GM19452 (cell line): ENCODE measurements around the gene MPHOSPH8.
"Not testable (repeated sequence)": the region's sequence is repeated elsewhere in the genome, so short reads cannot be mapped to it uniquely, and the experiment has no call there.

ENCODE experiments used
- ATAC-seq: cut with Tn5 transposase; IDR thresholded peaks from one replicate; pipeline ENCODE4 v1.9.1; 2021; ENCODE audit not compliant: unreplicated experiment

The MPHOSPH8 gene

GRCh38 chr13:19674898-19675297 lies 41.4 kb downstream of the MPHOSPH8 start:
- ATAC-seq: no peak

GRCh38 chr13:19676168-19676567 lies 42.7 kb downstream of the MPHOSPH8 start:
- no peak for ATAC-seq

- no peak for ATAC-seq
Observed at GRCh38 chr13:19680751-19681150, 47.3 kb downstream of the MPHOSPH8 start.

DNA sequence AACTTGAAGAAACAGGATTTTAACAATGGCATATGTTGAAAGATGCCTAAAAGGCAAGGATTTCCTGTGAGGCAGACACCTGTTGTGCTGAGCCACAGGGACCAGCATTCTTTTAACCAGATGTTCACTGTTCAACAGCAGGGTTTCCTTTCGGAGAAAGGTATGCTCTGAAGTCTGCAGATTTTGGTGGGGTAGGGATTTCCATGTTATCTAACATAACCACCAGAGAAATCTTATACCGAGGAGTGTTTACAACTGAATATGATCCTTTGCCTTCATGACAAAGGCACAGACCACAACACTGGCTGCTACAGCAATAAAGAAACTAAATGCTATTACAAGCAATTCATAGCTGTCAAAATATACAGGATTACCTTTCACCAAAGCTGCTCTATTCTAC lies 48.1 kb downstream of the MPHOSPH8 start:
- ATAC-seq: no peak

GRCh38 chr13:19685034-19685433 lies 51.6 kb downstream of the MPHOSPH8 start:
- no peak for ATAC-seq

GRCh38 chr13:19685437-19685836 lies 52.0 kb downstream of the MPHOSPH8 start:
- no peak for ATAC-seq

DNA sequence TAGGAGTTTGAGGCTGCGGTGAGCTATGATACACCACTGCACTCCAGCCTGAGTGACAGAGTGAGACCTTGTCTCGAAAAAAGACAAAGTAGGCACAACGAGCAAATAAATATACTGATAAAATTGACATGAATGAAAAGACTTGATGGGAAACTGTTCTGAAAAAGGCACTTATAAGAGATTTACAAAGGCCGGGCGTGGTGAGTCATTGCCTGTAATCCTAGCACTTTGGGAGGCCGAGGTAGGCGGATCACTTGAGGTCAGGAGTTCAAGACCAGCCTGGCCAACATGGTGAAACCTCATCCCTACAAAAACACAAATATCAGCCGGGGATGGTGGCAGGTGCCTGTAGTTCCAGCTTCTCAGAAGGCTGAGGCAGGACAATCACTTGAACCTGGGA lies 58.0 kb downstream of the MPHOSPH8 start:
- ATAC-seq: not testable (repeated sequence)

DNA sequence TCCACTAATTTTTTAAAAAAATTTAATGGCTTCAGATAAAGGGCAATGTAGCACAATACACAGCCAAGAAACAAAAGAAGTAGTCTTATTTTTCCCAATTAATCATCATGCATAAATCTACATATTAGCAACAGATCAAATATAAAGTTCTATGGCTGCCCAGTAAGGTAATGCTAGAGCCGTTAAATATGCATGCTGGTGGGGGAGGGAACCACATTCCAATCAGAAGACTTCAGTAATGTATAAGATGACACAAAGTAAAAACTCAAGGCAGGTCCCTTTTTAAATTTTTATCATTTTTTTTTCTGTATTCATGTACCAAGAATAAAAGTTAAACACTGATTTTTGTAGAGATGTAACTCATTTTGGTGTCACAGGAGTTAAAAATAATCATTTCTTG lies 62.0 kb downstream of the MPHOSPH8 start:
- ATAC-seq: no peak

GRCh38 chr13:19695829-19696228 lies 62.4 kb downstream of the MPHOSPH8 start:
- ATAC-seq: no peak

DNA sequence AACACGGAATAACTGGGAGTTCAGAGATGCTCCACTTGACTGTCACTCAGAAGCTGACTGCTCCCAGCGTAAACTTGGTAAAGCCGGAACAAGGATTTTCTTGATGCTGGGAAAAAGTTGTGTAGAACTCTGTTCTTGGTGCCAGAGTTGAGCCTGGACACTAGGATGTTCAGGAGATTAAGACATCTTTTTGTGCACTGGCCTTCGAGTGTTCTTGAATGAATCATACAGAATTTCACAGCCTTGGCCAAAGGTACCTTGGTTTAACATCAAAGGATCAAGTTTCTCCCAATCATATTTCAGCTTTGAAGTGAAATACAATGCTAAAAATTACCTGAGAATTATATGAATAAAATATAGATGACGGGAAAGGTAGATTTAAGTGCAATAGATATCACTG lies 67.5 kb downstream of the MPHOSPH8 start:
- ATAC-seq: not testable (repeated sequence)

GRCh38 chr13:19701619-19702018 lies 68.2 kb downstream of the MPHOSPH8 start:
- not testable (repeated sequence) for ATAC-seq

DNA sequence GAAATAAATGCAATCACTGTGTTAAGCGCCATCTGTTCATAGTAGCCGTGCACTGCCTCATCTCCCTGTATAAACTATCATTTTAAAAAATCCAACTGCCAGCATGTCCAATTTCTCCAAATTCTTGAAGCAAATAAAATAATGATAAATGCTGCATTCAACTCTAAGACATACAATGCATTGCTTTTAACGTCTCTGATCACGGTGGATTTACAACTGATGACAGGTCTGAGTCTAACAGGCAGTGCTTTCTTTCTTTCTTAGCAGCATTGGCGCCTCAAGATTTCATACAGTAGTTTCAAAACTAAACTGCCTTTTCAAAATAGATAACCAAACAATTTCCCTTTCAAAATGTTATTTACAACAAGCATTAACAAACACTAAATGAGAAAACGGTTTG lies 70.8 kb downstream of the MPHOSPH8 start:
- ATAC-seq: not testable (repeated sequence)

DNA sequence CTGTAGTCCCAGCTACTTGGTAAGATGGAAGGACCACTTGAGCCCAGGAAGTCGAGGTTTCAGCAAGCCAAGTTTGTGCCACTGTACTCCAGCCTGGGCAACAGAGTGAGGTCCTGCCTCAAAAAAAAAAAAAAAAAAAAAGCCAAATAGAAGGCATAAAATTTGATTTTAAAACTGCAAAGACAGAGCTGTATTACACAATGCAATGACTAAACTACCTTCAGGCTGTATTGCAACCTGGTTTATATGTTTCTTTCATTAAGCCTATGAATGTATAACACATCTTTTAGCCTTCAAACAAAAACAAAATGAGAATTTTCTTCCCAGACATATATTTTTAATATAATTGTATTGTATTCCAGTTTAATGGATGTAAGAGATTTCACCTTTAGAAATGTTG lies 75.6 kb downstream of the MPHOSPH8 start:
- ATAC-seq: not testable (repeated sequence)

DNA sequence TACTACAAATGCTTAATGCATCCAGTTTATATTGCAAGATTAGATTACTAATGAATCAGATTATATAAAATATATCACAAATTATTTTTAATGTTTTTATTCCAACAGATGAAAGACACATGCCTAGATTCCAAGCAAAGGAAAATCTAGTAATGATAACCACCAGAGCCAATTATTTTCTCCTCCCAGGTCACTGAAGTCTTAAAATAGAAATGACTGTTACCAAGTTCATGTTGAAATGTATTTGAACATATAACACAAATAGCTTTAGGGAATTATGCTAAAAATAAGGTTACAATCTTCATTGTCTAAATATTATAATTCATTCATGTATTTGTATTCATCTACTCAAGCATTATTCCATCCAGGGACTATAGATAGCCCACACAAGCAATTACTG lies 76.3 kb downstream of the MPHOSPH8 start:
- not testable (repeated sequence) for ATAC-seq

- no peak for ATAC-seq
Observed at GRCh38 chr13:19713186-19713965, 79.9 kb downstream of the MPHOSPH8 start.

GRCh38 chr13:19720039-19720438 lies 86.6 kb downstream of the MPHOSPH8 start:
- ATAC-seq: no peak
